OCI-LY1 (cell line): ENCODE data around the gene PPP1R14C.

ENCODE experiments used
- H2AFZ ChIP-seq: fragments of 200-600 bp; sonication (generic), shearing (Covaris generic); 2 replicates; pipeline ENCODE4 v1.6.0; 2014; ENCODE audit warnings: antibody characterized with exemption, mild to moderate bottlenecking, low read length
- H3F3A ChIP-seq: fragments of 200-600 bp; sonication (generic), shearing (Covaris generic); 2 replicates; pipeline ENCODE4 v1.6.0; 2014; ENCODE audit warnings: mild to moderate bottlenecking, antibody characterized with exemption, low read length, moderate library complexity; ENCODE audit not compliant: insufficient read depth
- H3K27ac ChIP-seq: fragments of 200-600 bp; sonication (generic); 2 replicates; pipeline ENCODE4 v1.5.1; 2014; ENCODE audit warnings: low read length, mixed run types, mild to moderate bottlenecking, low read depth; ENCODE audit not compliant: poor library complexity, severe bottlenecking
- H3K27me3 ChIP-seq: fragments of 200-600 bp; sonication (generic); 2 replicates; pipeline ENCODE4 v1.6.0; 2014; ENCODE audit warnings: antibody characterized with exemption, mild to moderate bottlenecking, low read length, moderate library complexity; ENCODE audit not compliant: insufficient read depth
- H3K36me3 ChIP-seq: fragments of 200-600 bp; sonication (generic); 2 replicates; pipeline ENCODE4 v1.6.1; 2014; ENCODE audit warnings: mild to moderate bottlenecking, antibody characterized with exemption, low read length, moderate library complexity, mixed read lengths; ENCODE audit not compliant: insufficient read depth
- H3K4me1 ChIP-seq: fragments of 200-600 bp; sonication (generic); 2 replicates; pipeline ENCODE4 v1.5.1; 2014; ENCODE audit warnings: mild to moderate bottlenecking, low read length, moderate library complexity; ENCODE audit not compliant: insufficient read depth, severe bottlenecking
- H3K4me2 ChIP-seq: fragments of 200-600 bp; sonication (generic), shearing (Covaris generic); 2 replicates; pipeline ENCODE4 v1.6.1; 2014; ENCODE audit warnings: low read length
- H3K4me3 ChIP-seq: fragments of 200-600 bp; sonication (generic); 2 replicates; pipeline ENCODE4 v1.5.1; 2014; ENCODE audit warnings: low read length, low read depth, mild to moderate bottlenecking, mixed read lengths; ENCODE audit not compliant: poor library complexity, severe bottlenecking
- H3K79me2 ChIP-seq: fragments of 200-600 bp; shearing (Covaris generic); 2 replicates; pipeline ENCODE4 v1.6.1; 2016; ENCODE audit warnings: mixed run types, low read length, mixed read lengths; ENCODE audit not compliant: insufficient read depth
- H3K9ac ChIP-seq: fragments of 200-600 bp; sonication (generic), shearing (Covaris generic); 2 replicates; pipeline ENCODE4 v1.6.1; 2014; ENCODE audit warnings: mild to moderate bottlenecking, low read length, mixed read lengths
- H3K9me2 ChIP-seq: fragments of 200-600 bp; sonication (generic), shearing (Covaris generic); 2 replicates; pipeline ENCODE4 v1.6.1; 2014; ENCODE audit warnings: low read depth, mild to moderate bottlenecking, low read length, mixed read lengths
- H3K9me3 ChIP-seq: fragments of 200-600 bp; shearing (Covaris generic); 2 replicates; pipeline ENCODE4 v1.6.1; 2014; ENCODE audit warnings: low read length, mixed read lengths
- H4K20me1 ChIP-seq: fragments of 200-600 bp; sonication (generic), shearing (Covaris generic); 2 replicates; pipeline ENCODE4 v1.6.0; 2016; ENCODE audit warnings: mild to moderate bottlenecking, low read length; ENCODE audit not compliant: insufficient read depth
- EZH2 ChIP-seq: fragments of 200-600 bp; sonication (generic), shearing (Covaris generic); IDR thresholded peaks from 2 replicates; pipeline ENCODE4 v1.8.0; 2017; ENCODE audit warnings: borderline replicate concordance, mixed run types, mild to moderate bottlenecking, antibody characterized with exemption, low read length, moderate library complexity, mixed read lengths
- TF ChIP-seq, protein P1 (sequence below): fragments of 200-600 bp; sonication (generic), shearing (Covaris generic); IDR thresholded peaks from 2 replicates; pipeline ENCODE4 v1.5.1; 2017; ENCODE audit warnings: mild to moderate bottlenecking, antibody characterized with exemption, low read length, moderate library complexity, mixed read lengths

Gene PPP1R14C

DNA sequence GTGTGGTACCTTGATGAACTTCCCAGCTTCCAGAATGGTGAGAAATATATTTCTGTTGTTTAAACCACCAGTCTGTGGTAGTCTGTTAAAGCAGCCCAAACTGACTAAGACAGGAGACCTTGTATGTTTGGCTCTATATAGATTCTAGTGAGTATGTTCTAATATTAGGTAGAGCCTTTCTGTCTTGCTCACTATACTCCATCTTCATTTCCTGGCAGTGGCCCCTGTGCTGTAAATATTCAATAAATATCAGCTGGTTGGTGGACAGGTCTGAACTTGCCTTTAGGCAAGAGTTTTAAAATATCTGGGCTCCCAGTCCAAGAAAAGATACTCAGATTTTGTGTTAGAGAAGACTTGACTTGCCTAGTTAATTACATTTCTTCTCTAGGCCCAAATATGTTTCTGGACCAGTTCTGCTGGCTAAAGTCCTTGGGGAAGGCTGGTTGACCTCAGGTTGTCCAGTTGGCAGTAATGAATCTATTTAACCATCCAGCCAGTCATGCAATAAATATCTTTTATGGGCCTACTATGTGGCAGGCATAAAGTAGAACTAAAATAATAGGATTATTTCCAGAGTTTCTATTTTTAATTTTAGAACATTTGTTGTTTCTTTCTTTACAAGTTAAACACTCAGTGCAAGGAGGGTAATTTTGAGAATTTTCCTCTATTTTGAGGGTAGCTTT, 22.3 kb downstream of the PPP1R14C start:
- H2AFZ ChIP-seq, result no peak overlapping the region
- H3K79me2 ChIP-seq, result no peaks in the 10 kb centered on the region
- H3K4me2 ChIP-seq, result no peak overlapping the region
- no peak overlapping the region for H3K27ac ChIP-seq
- no peaks in the 10 kb centered on the region for H3K9me3 ChIP-seq
- H3K9me2 ChIP-seq, result no peaks in the 10 kb centered on the region
- no peaks in the 10 kb centered on the region for H3K27me3 ChIP-seq
- H3K4me3 ChIP-seq, result no peak overlapping the region
- no peaks in the 10 kb centered on the region for H4K20me1 ChIP-seq
- no peaks in the 10 kb centered on the region; the same call in 1 of the 2 replicates for H3K36me3 ChIP-seq
- H3K4me1 ChIP-seq, result peaks cover 11% of the 10 kb centered on the region
- TF ChIP-seq EZH2, result no peak
- TF ChIP-seq, protein P1, sequence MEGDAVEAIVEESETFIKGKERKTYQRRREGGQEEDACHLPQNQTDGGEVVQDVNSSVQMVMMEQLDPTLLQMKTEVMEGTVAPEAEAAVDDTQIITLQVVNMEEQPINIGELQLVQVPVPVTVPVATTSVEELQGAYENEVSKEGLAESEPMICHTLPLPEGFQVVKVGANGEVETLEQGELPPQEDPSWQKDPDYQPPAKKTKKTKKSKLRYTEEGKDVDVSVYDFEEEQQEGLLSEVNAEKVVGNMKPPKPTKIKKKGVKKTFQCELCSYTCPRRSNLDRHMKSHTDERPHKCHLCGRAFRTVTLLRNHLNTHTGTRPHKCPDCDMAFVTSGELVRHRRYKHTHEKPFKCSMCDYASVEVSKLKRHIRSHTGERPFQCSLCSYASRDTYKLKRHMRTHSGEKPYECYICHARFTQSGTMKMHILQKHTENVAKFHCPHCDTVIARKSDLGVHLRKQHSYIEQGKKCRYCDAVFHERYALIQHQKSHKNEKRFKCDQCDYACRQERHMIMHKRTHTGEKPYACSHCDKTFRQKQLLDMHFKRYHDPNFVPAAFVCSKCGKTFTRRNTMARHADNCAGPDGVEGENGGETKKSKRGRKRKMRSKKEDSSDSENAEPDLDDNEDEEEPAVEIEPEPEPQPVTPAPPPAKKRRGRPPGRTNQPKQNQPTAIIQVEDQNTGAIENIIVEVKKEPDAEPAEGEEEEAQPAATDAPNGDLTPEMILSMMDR, result no peak
- H3K9ac ChIP-seq, result no peak overlapping the region
- no peaks in the 10 kb centered on the region for H3F3A ChIP-seq

DNA sequence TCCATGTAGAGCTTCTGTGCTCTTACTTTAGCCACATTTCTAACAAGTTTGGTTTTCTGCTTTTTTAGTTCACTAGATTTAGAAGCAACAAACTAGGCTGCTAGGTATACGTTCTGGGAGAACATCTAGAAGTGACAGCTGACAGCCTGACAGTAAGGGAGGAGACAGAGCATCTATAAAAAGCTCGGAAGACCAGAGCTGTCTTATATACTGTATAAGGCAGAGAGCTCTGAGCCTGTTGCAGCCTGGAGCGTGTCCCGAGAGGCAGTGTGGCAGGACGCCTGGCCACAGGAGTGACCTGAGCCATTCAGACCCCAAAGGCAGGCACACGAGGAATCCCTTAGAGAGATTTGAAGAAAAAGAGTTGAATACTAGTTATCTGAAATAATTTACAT, 24.6 kb downstream of the PPP1R14C start:
- Histone ChIP-seq H3K4me1 (peaks cover 11% of the 10 kb centered on the region), H3K27ac (no peak overlapping the region), H3K27me3 (no peaks in the 10 kb centered on the region), H3K4me3 (peak overlapping the region; percentile 57), H3K79me2 (no peaks in the 10 kb centered on the region), H3F3A (no peaks in the 10 kb centered on the region), H3K9ac (no peak overlapping the region), H3K9me2 (no peaks in the 10 kb centered on the region), H2AFZ (no peak overlapping the region), H3K36me3 (no peaks in the 10 kb centered on the region; the same call in 1 of the 2 replicates), H3K4me2 (peak overlapping the region; percentile 61), H3K9me3 (no peaks in the 10 kb centered on the region), H4K20me1 (no peaks in the 10 kb centered on the region)
- TF ChIP-seq, protein P1, result no peak
- TF ChIP-seq EZH2, result no peak

DNA sequence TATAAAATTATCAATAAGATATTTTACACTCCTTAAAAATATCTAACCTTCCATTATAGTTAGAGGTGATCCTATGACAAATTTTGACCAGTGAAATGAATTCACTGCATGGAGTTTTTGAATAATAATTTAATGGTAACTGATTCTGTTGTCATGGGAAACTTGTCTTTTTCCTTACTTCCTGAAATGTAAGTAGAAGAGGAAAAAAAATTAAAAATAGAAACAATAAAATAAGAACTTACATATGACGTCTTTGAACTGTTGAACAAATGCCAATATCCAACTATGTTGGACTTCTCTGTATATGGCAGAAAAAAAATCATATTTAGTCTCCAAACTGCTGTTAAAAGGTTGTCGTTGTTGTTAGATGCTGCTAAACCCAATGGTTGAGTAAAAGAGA, 26.3 kb downstream of the PPP1R14C start:
- no peaks in the 10 kb centered on the region for H3F3A ChIP-seq
- H3K27me3 ChIP-seq, result no peaks in the 10 kb centered on the region
- no peaks in the 10 kb centered on the region for H3K9me3 ChIP-seq
- no peaks in the 10 kb centered on the region for H3K79me2 ChIP-seq
- H3K4me2 ChIP-seq, result no peak overlapping the region
- TF ChIP-seq, protein P1, result no peak
- TF ChIP-seq EZH2, result no peak
- H2AFZ ChIP-seq, result no peak overlapping the region
- no peak overlapping the region for H3K27ac ChIP-seq
- H4K20me1 ChIP-seq, result no peaks in the 10 kb centered on the region
- H3K9me2 ChIP-seq, result no peaks in the 10 kb centered on the region
- H3K9ac ChIP-seq, result no peak overlapping the region
- no peak overlapping the region for H3K4me3 ChIP-seq
- H3K36me3 ChIP-seq, result no peaks in the 10 kb centered on the region; the same call in 1 of the 2 replicates
- H3K4me1 ChIP-seq, result peaks cover 11% of the 10 kb centered on the region
